Immature natural killer cell (primary cell): Measurements from ENCODE around the gene AP2B1. TPM values are rescaled to one million over a fixed set of nuclear protein-coding genes. Genes with fewer than 3 reads are reported as not detected.

Experiments
- DNase-seq, 3 donors: peaks; one replicate each; pipeline ENCODE4 v3.0.0; 2022; ENCODE audit warnings: mixed read lengths in 1 of 3
- H3K27ac Mint-ChIP-seq, 6 donors: one replicate each; pipeline ENCODE4 v1.8.0; 2020; ENCODE audit warnings: mixed read lengths in 6 of 6, mild to moderate bottlenecking in 5 of 6, inconsistent platforms in 4 of 6, moderate library complexity in 3 of 6
- H3K27me3 Mint-ChIP-seq, 3 donors: one replicate each; pipeline ENCODE4 v1.8.0; 2020 to 2021; ENCODE audit warnings: low read depth in 3 of 3, mild to moderate bottlenecking in 3 of 3, mixed read lengths in 3 of 3, moderate library complexity in 3 of 3, inconsistent platforms in 1 of 3
- H3K36me3 Mint-ChIP-seq, 3 donors: one replicate each; pipeline ENCODE4 v1.8.0; 2020; ENCODE audit warnings: mixed read lengths in 3 of 3, inconsistent platforms in 2 of 3, mild to moderate bottlenecking in 2 of 3
- H3K4me1 Mint-ChIP-seq, 2 donors: one replicate each; pipeline ENCODE4 v1.8.0; 2020; ENCODE audit warnings: inconsistent platforms in 2 of 2, mild to moderate bottlenecking in 2 of 2, mixed read lengths in 2 of 2, moderate library complexity in 1 of 2
- H3K4me3 Mint-ChIP-seq, 5 donors: one replicate each; pipeline ENCODE4 v1.8.0; 2020; ENCODE audit warnings: mild to moderate bottlenecking in 5 of 5, mixed read lengths in 5 of 5, inconsistent platforms in 3 of 5, moderate library complexity in 3 of 5
- H3K9me3 Mint-ChIP-seq, 6 donors: one replicate each; pipeline ENCODE4 v1.8.0; 2020; ENCODE audit warnings: mild to moderate bottlenecking in 6 of 6, mixed read lengths in 6 of 6, inconsistent platforms in 4 of 6, moderate library complexity in 3 of 6
- polyA plus RNA-seq, 3 donors: library from polyadenylated mRNA; unstranded; fragments of 300-500 nt; fragmentation: Illumina TruSeq; gene quantifications; one replicate each; pipeline ENCODE4 v1.2.3, GENCODE V29; 2021

Gene AP2B1
- polyA plus RNA-seq, 3 donors from 2014 or later: 43.7 to 79.9 (median 51.4) TPM

DNA sequence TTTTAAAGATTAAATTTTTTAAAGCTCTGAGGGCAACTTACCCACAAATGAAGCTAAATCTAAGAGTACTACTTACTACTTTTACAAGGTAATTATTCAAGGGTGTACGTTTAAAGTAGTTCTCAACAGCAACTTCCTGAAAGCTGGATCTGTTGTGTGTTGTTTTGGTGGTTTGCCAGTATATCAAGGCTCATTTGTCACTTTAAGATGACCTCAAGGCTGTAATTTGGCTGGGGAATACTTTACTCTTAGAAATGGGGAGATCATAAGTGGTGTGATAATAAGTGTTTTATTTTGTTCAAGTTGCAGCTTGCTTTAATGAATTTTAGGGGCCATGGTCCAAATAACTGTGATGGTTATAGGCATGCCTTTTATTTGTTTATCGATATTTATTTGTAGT is 30.4 kb downstream of the AP2B1 start:
- no peak for DNase-seq
- Mint-ChIP-seq H3K36me3 (peaks cover 0 to 3% (median 0%) of the 10 kb centered on the region in 3 donors), H3K27me3 (no peaks in the 10 kb centered on the region), H3K4me3 (no peak overlapping the region), H3K4me1 (peaks cover 0 to 21% of the 10 kb centered on the region in 2 donors), H3K9me3 (no peaks in the 10 kb centered on the region), H3K27ac (no peak overlapping the region)

DNA sequence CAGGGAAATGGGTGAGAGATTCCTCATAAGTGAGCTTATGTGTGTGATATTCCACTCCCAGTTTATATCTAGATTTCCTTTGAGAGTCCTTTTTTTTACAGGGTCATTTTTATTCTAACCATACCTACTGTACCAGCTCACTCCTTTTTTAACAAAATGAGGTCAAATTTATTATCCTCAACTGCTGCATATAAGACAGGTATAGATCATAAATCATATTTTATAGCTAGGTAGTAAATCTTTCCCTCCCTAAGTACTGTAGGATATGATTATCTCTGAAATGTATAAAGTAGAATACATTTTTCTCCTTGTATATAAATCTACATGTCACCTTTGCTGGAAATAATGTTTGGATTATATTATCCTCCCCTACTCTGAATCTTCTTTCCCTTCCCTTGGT is 31.5 kb downstream of the AP2B1 start:
- H3K27me3 Mint-ChIP-seq: no peaks in the 10 kb centered on the region
- no peak overlapping the region for H3K4me3 Mint-ChIP-seq
- peaks cover 0 to 14% of the 10 kb centered on the region in 2 donors for H3K4me1 Mint-ChIP-seq
- no peaks in the 10 kb centered on the region for H3K9me3 Mint-ChIP-seq
- DNase-seq: no peak
- no peak overlapping the region for H3K27ac Mint-ChIP-seq
- peaks cover 0 to 3% (median under 1%) of the 10 kb centered on the region in 3 donors for H3K36me3 Mint-ChIP-seq

DNA sequence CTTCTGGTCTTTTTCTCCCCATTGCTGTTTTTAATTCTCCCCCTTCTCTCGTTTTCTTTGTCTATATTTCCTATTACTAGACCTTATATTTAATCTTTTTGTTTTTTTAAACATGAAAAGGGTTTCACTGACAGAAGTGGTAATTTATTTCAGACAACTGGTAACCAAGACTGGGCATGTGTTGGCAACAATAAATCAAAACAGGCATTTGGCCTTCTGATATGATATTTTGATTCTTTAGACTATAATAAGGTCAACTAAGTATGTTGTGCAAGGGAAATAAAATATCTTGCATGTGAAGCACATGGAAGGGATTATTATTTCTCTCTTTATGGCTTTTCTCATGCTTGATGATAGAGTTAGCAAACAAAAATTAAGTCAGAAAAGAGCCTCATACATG is 34.6 kb downstream of the AP2B1 start:
- Mint-ChIP-seq H3K36me3 (peaks cover 13 to 25% (median 17%) of the 10 kb centered on the region in 3 donors), H3K27me3 (no peaks in the 10 kb centered on the region), H3K4me3 (no peak overlapping the region), H3K27ac (peak overlapping the region in 1 of 6 donors; percentile 7), H3K4me1 (peaks cover 0 to 15% of the 10 kb centered on the region in 2 donors), H3K9me3 (no peaks in the 10 kb centered on the region)
- DNase-seq: no peak

DNA sequence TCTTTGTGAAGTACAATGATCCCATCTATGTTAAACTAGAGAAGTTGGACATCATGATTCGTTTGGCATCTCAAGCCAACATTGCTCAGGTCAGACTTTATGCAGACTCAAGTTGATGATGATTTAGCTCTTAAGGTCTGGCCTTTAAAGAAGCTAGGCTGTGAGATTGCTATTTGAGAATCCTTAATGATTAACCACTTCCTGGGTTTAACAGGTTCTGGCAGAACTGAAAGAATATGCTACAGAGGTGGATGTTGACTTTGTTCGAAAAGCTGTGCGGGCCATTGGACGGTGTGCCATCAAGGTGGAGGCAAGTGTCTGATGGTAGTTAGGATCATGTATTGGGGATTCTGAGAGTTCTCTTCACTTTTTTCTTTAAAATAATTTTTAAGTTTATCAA is 40.3 kb downstream of the AP2B1 start:
- no peaks in the 10 kb centered on the region for H3K9me3 Mint-ChIP-seq
- no peaks in the 10 kb centered on the region for H3K27me3 Mint-ChIP-seq
- peaks cover 0 to 5% of the 10 kb centered on the region in 2 donors for H3K4me1 Mint-ChIP-seq
- no peak overlapping the region for H3K27ac Mint-ChIP-seq
- no peak overlapping the region for H3K4me3 Mint-ChIP-seq
- peaks cover 22 to 43% (median 24%) of the 10 kb centered on the region in 3 donors for H3K36me3 Mint-ChIP-seq
- no peak for DNase-seq

DNA sequence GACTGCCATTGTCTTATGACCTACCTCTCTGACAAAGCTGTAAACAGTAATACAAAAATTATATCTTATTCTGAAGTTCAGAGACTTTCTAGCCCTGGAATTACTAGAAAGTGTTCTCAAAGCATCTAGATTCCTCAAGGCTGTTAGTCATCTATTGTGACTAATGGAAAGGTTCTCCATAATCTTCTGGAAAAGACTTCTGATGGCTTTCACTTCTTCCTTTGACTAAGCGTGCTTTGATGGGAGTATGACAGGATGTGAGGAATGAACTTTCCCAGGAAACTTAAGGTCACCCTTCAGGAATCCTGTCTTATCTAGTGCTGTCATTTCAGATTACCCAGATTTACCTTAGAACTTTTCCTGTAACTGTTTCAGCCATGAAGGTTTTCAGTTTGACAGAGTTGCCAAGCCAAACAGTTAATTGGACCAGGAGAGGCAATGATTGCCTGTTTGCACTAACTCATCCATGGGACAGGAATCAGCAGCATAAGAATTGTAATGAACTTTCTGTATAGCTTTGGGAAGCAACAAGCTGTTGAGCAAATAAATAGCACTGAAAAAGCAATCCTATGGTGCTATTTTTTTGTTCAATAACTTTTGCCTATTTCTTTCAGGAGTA is 43.5 kb downstream of the AP2B1 start:
- DNase-seq: no peak
- Mint-ChIP-seq H3K9me3 (no peaks in the 10 kb centered on the region), H3K27me3 (no peaks in the 10 kb centered on the region), H3K4me3 (no peak overlapping the region), H3K4me1 (peaks cover 0 to 5% of the 10 kb centered on the region in 2 donors), H3K36me3 (peaks cover 11 to 32% (median 13%) of the 10 kb centered on the region in 3 donors), H3K27ac (peak overlapping the region in 2 of 6 donors; percentile 34 to 39)

DNA sequence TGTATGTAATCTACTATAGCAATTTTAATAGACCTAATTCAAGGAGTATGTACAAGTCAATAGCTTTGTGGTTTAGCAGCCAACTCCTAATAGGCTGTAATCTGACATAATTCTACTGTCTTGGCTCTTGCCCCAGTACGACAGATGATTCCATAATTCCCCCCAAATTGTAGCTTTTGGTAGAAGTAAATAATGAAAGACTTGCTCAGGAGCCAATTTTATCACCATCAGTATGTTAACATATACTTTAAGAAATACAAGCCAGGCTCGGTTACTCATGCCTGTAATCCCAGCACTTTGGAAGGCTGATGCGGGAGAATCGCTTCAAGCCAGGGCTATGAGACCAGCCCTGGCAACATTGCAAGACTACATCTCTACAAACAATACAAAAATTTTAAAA is 53.9 kb downstream of the AP2B1 start:
- Mint-ChIP-seq H3K9me3 (no peaks in the 10 kb centered on the region), H3K27me3 (no peaks in the 10 kb centered on the region), H3K27ac (no peak overlapping the region), H3K4me3 (no peak overlapping the region), H3K4me1 (peaks cover 0 to 3% of the 10 kb centered on the region in 2 donors), H3K36me3 (peaks cover 14 to 43% (median 20%) of the 10 kb centered on the region in 3 donors)
- no peak for DNase-seq

DNA sequence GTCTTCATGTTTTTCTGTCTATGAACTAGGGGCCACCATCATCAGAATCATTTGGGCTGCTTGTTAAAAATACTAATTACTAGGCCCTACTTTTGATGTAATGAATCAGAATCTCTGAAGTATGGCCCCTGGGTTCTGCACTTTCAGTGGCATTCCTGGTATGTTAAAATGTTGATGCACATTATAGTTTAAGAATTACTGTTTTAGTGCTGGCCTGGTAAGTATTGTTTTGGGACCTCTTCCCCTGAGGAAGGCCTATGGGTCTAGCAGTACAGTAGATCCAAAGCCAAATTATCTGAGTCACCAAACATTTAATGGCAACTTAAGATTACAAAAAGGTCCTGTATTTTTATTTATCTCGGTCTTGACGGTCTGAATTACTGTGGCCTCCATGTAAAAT is 58.8 kb downstream of the AP2B1 start:
- Mint-ChIP-seq H3K27me3 (no peaks in the 10 kb centered on the region), H3K4me1 (no peaks in the 10 kb centered on the region), H3K4me3 (no peak overlapping the region), H3K27ac (no peak overlapping the region), H3K9me3 (no peaks in the 10 kb centered on the region), H3K36me3 (peaks cover 9 to 35% (median 13%) of the 10 kb centered on the region in 3 donors)
- no peak for DNase-seq

DNA sequence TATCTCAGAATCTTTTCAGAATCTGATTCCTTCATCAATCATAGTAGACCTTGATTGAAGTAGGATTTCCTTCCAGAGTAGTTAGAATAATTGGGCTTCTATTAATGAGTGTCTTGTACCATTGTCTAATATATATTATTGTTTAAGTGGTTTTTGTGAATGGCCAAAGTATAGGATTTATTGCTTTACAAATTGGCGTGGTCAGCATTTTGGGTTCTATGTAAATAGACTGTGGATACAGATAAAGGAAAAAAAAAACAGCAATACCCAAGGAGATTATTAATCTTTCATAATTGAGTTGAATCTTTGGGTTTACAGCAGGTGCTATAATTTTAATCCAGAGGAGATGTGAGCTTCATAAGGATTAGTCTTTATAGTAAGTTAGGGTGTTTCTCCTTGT is 64.3 kb downstream of the AP2B1 start:
- no peaks in the 10 kb centered on the region for H3K27me3 Mint-ChIP-seq
- H3K4me1 Mint-ChIP-seq: peaks cover 0 to 3% of the 10 kb centered on the region in 2 donors
- DNase-seq: no peak
- no peak overlapping the region for H3K4me3 Mint-ChIP-seq
- peaks cover 7 to 16% (median 12%) of the 10 kb centered on the region in 3 donors for H3K36me3 Mint-ChIP-seq
- no peak overlapping the region for H3K27ac Mint-ChIP-seq
- H3K9me3 Mint-ChIP-seq: no peaks in the 10 kb centered on the region

DNA sequence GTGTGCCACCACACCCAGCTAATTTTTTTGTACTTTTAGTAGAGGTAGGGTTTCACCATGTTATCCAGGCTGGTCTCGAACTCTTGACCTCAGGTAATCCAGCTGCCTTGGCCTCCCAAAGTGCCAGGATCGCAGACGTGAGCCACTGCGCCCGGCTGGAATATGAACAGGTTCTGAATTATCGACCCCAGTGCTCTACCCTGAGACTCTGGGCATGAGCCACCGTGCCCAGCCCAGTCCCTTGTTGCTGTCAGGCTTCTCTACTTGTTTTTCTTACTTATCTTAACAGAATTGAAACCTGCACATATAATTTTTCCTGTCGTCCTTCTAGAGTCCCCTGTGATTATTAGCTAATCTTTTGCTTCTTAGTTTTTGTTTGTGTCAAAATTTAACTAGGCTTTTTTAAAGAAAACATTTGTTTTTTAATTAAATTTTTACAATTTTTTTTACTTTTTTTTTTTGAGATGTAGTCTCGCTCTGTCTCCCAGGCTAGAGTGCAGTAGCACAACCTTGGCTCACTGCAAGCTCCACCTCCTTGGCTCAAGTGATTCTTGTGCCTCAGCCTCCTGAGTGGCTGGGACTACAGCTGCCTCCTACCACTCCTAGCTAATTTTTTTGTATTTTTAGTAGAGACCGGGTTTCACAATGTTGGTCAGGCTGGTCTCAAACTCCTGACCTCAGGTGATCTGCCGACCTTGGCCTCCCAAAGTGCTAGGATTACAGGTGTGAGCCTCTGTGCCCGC is 66.7 kb downstream of the AP2B1 start:
- DNase-seq: no peak
- Mint-ChIP-seq H3K27ac (no peak overlapping the region), H3K36me3 (peaks cover 12 to 21% (median 18%) of the 10 kb centered on the region in 3 donors), H3K4me3 (no peak overlapping the region), H3K27me3 (no peaks in the 10 kb centered on the region), H3K4me1 (peaks cover 6% of the 10 kb centered on the region in 2 donors), H3K9me3 (no peaks in the 10 kb centered on the region)

DNA sequence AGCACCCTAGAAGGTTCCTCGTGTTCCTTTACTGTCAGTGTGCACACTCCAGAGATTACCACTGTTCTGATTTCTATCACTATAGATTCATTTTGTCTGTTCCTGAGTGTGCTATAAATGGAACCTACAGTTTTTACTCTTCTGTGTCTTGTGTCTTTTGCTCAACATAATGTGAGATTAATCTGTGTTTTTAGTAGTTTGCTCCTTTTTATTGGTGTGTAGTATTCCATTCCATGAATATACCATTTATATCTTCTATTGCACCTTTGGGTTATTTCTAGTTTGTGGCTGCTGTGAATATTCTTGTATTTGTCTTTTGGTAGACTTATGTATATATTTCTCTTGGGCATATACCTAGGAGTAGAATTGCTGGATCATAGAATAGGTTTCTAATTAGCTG is 68.2 kb downstream of the AP2B1 start:
- no peak overlapping the region for H3K27ac Mint-ChIP-seq
- H3K9me3 Mint-ChIP-seq: no peaks in the 10 kb centered on the region
- H3K36me3 Mint-ChIP-seq: peaks cover 12 to 30% (median 25%) of the 10 kb centered on the region in 3 donors
- H3K4me3 Mint-ChIP-seq: no peak overlapping the region
- no peak for DNase-seq
- peaks cover 7 to 11% of the 10 kb centered on the region in 2 donors for H3K4me1 Mint-ChIP-seq
- no peaks in the 10 kb centered on the region for H3K27me3 Mint-ChIP-seq

DNA sequence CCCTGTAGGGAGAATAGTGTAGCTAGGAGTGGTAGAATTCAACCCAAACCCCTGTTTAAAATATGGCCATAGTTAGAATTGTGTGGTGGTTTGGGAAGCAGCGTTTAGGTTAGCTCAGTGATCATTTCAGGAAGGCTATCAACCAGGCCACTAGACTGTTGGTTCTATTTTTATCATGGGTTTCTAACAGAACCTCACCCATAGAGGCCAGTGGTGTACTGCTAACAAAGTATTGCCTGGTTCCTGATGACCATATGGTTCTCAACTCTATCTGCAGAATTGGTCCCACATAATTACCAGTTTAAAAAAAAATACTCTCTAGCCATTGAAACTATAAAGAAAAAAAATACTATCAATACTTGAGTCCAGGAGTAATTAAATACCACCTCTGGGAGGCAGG is 73.8 kb downstream of the AP2B1 start:
- Mint-ChIP-seq H3K27me3 (no peaks in the 10 kb centered on the region), H3K27ac (no peak overlapping the region), H3K4me1 (peaks cover 4 to 21% of the 10 kb centered on the region in 2 donors), H3K4me3 (no peak overlapping the region), H3K9me3 (no peaks in the 10 kb centered on the region), H3K36me3 (peaks cover 18 to 48% (median 21%) of the 10 kb centered on the region in 3 donors)
- DNase-seq: no peak

DNA sequence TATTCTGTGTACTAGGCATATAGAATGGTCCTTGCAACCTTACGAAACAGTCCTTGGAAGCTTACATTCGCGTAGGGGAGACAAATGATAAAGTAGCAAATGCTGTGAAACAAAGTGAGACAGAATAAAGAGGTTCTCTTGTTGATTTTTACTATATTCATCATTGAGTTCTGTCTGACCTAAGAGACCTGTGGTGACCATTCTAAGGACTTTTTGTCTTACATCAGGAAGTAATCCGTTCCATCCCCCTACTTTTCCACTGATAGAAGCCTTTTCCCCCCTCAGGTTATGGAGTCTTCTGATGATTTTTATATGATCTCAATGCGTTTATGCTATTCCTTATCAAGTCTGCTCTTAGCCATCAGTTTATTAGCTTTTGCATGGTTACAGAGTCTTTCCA is 77.6 kb downstream of the AP2B1 start:
- Mint-ChIP-seq H3K36me3 (peaks cover 10 to 37% (median 19%) of the 10 kb centered on the region in 3 donors), H3K4me3 (no peak overlapping the region), H3K27ac (no peak overlapping the region), H3K4me1 (peaks cover 0 to 15% of the 10 kb centered on the region in 2 donors), H3K9me3 (no peaks in the 10 kb centered on the region), H3K27me3 (no peaks in the 10 kb centered on the region)
- DNase-seq: no peak

DNA sequence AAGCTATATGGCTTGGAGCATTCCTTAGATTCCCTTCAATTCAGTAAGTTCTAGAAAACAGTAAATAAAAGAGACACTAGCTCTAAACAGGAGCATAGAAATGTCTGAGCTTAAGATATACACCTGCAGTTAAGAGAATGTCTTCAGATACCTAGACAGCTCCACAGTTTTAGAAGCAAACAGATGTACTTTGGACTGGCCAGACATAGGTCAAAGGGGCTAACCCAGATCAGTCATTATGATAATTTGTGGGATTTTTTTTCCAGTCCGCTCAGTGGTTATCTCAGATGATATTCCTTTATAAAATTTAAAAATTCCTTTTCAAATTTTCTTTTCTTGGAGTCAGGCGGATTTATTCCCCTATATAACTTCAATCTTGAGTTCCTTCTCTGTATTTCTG is 78.5 kb downstream of the AP2B1 start:
- H3K4me1 Mint-ChIP-seq: peaks cover 0 to 15% of the 10 kb centered on the region in 2 donors
- no peaks in the 10 kb centered on the region for H3K27me3 Mint-ChIP-seq
- H3K9me3 Mint-ChIP-seq: no peaks in the 10 kb centered on the region
- no peak for DNase-seq
- no peak overlapping the region for H3K27ac Mint-ChIP-seq
- no peak overlapping the region for H3K4me3 Mint-ChIP-seq
- peaks cover 15 to 36% (median 22%) of the 10 kb centered on the region in 3 donors for H3K36me3 Mint-ChIP-seq

DNA sequence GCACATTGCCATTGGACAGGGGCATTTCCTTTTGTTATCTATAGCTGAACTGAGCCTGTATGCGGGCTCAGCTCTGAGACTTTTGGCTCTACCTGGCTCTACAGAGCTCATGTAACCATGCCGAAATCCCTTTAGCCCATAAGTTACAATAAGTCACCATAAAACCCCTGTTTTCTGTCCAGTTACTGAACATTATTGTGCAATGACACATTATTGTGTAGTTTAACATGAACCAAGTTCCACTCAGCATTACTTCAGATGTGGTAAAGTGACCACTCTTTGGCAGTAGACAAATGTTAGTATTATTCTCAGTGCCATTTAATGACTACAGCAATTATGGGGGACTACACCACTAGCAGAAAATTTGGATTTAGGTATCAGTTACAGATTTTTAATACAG is 78.9 kb downstream of the AP2B1 start:
- H3K4me3 Mint-ChIP-seq: no peak overlapping the region

More for the DNA sequence above, 78.9 kb downstream of the AP2B1 start:
- DNase-seq: no peak
- H3K27ac Mint-ChIP-seq: peak overlapping the region in 1 of 6 donors; percentile 40
- H3K27me3 Mint-ChIP-seq: no peaks in the 10 kb centered on the region
- peaks cover 17 to 38% (median 19%) of the 10 kb centered on the region in 3 donors for H3K36me3 Mint-ChIP-seq
- peaks cover 0 to 15% of the 10 kb centered on the region in 2 donors for H3K4me1 Mint-ChIP-seq
- no peaks in the 10 kb centered on the region for H3K9me3 Mint-ChIP-seq
